OCI-LY7 (cell line): ENCODE measurements around the gene TRAPPC12. TPM values are rescaled to one million over a fixed set of nuclear protein-coding genes. Genes with fewer than 3 reads are reported as not detected.

Experiments
- BruUV-seq: library from RNA; stranded (reverse); fragments of 400-500 nt; replicated peaks from 2 replicates; lab custom pipeline; 2021; lab: Mats Ljungman, UMichigan
- CTCF ChIA-PET: fragments of 300-600 bp; sonication (Branson Sonifier 250); formaldehyde crosslinking; loops from one replicate; lab custom pipeline; 2022; ENCODE audit warnings: antibody characterized with exemption; ENCODE audit not compliant: unreplicated experiment; lab: Charles Lee
- POLR2A ChIA-PET: fragments of 300-600 bp; sonication (Branson Sonifier 250); formaldehyde crosslinking; loops from one replicate; lab custom pipeline; 2022; ENCODE audit warnings: antibody characterized with exemption; lab: Charles Lee
- DNase-seq: peaks from one replicate; pipeline ENCODE4 v3.0.0-alpha.2; 2015; ENCODE audit warnings: low spot score
- H2AFZ ChIP-seq: fragments of 200-600 bp; sonication (generic), shearing (Covaris generic); 2 replicates; pipeline ENCODE4 v1.6.1; 2014; ENCODE audit warnings: mild to moderate bottlenecking, antibody characterized with exemption, low read length, moderate library complexity
- H3K27ac ChIP-seq: fragments of 200-600 bp; sonication (generic); 2 replicates; pipeline ENCODE4 v1.5.1; 2014; ENCODE audit warnings: mixed run types, low read depth, mild to moderate bottlenecking, moderate library complexity, low read length, inconsistent platforms; ENCODE audit not compliant: poor library complexity, severe bottlenecking
- H3K36me3 ChIP-seq: fragments of 200-600 bp; sonication (generic); 2 replicates; pipeline ENCODE4 v1.6.1; 2014; ENCODE audit warnings: mild to moderate bottlenecking, antibody characterized with exemption, low read length, moderate library complexity, mixed read lengths; ENCODE audit not compliant: insufficient read depth
- H3K4me1 ChIP-seq: fragments of 200-600 bp; sonication (generic); 2 replicates; pipeline ENCODE4 v1.5.1; 2014; ENCODE audit warnings: mild to moderate bottlenecking, low read length; ENCODE audit not compliant: insufficient read depth, poor library complexity, severe bottlenecking
- H3K4me2 ChIP-seq: fragments of 200-600 bp; sonication (generic); 2 replicates; pipeline ENCODE4 v1.6.1; 2014; ENCODE audit warnings: mild to moderate bottlenecking, low read length
- H3K4me3 ChIP-seq: fragments of 200-600 bp; sonication (generic); 2 replicates; pipeline ENCODE4 v1.5.1; 2014; ENCODE audit warnings: mild to moderate bottlenecking, low read depth, low read length; ENCODE audit not compliant: poor library complexity, severe bottlenecking
- H3K79me2 ChIP-seq: fragments of 200-600 bp; sonication (generic); 2 replicates; pipeline ENCODE4 v1.6.1; 2016; ENCODE audit warnings: low read depth, mild to moderate bottlenecking, low read length, moderate library complexity, mixed read lengths; ENCODE audit not compliant: insufficient read depth
- H3K9me2 ChIP-seq: fragments of 200-600 bp; sonication (generic); 2 replicates; pipeline ENCODE4 v1.6.1; 2016; ENCODE audit warnings: mild to moderate bottlenecking, low read length, mixed read lengths; ENCODE audit not compliant: insufficient read depth
- H3K9me3 ChIP-seq: fragments of 200-600 bp; sonication (generic); 2 replicates; pipeline ENCODE4 v1.6.1; 2014; ENCODE audit warnings: mild to moderate bottlenecking, mixed run types, low read length, mixed read lengths
- H4K20me1 ChIP-seq: fragments of 200-600 bp; sonication (generic); 2 replicates; pipeline ENCODE4 v1.6.1; 2014; ENCODE audit warnings: mild to moderate bottlenecking, antibody characterized with exemption, low read length, moderate library complexity, mixed read lengths; ENCODE audit not compliant: insufficient read depth
- EZH2phosphoT487 ChIP-seq: fragments of 200-600 bp; sonication (generic); IDR thresholded peaks from 2 replicates; pipeline ENCODE4 v1.6.1; 2018; ENCODE audit warnings: low read depth, borderline replicate concordance, mild to moderate bottlenecking, mixed run types, antibody characterized with exemption, low read length, moderate library complexity, mixed read lengths
- intact Hi-C: fragments of 100-400 bp; cut with micrococcal nuclease; formaldehyde crosslinking; loops from one replicate; pipeline ENCODE4 v1.10.0; 2022; ENCODE audit not compliant: unreplicated experiment
- total RNA-seq, 2 experiments: library from RNA; depleted of rRNA in 1 of 2; stranded (reverse); fragments of >200 nt in 1 of 2; shearing (Covaris generic) in 1 of 2; gene quantifications; 2 replicates each; pipeline ENCODE4 v1.2.3, GENCODE V29; 2014 to 2022
- TF ChIP-seq, protein P1 (sequence below): fragments of 200-600 bp; sonication (generic); conservative IDR thresholded peaks from 2 replicates; pipeline ENCODE4 v1.5.1; 2014; ENCODE audit warnings: mild to moderate bottlenecking, antibody characterized with exemption, low read length, moderate library complexity, mixed read lengths

The TRAPPC12 gene
- total RNA-seq, 2 experiments from 2014 or later = 85.2 to 91.6 TPM

DNA sequence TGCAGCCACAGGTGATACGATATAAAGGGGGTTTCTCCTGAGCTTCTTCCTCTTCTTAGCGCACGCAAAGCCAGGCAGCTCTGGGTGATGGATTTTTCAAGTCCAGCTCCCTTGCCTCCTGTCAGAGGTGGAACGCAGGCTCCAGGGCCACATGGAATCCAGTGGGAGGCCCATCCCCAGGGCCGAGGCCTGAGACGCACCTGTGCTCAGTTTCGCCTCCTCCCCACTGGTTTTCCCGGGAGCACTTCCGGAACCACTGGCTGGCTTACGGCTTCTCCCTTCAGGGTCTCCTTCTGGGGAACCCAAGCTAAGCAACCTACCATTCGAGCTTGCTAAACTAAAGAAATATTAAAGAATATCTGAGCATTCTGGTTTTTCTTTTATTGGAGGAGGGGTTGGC lies 63.6 kb downstream of the TRAPPC12 start:
- no TSS peak for BruUV-seq
- H4K20me1 ChIP-seq = no peaks in the 10 kb centered on the region
- H3K9me3 ChIP-seq = no peaks in the 10 kb centered on the region
- intact Hi-C loops = no loop called here
- H3K27ac ChIP-seq = no peak overlapping the region
- no peak for TF ChIP-seq EZH2phosphoT487
- TF ChIP-seq, protein P1, sequence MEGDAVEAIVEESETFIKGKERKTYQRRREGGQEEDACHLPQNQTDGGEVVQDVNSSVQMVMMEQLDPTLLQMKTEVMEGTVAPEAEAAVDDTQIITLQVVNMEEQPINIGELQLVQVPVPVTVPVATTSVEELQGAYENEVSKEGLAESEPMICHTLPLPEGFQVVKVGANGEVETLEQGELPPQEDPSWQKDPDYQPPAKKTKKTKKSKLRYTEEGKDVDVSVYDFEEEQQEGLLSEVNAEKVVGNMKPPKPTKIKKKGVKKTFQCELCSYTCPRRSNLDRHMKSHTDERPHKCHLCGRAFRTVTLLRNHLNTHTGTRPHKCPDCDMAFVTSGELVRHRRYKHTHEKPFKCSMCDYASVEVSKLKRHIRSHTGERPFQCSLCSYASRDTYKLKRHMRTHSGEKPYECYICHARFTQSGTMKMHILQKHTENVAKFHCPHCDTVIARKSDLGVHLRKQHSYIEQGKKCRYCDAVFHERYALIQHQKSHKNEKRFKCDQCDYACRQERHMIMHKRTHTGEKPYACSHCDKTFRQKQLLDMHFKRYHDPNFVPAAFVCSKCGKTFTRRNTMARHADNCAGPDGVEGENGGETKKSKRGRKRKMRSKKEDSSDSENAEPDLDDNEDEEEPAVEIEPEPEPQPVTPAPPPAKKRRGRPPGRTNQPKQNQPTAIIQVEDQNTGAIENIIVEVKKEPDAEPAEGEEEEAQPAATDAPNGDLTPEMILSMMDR = no peak
- peaks cover 45% of the 10 kb centered on the region for H3K36me3 ChIP-seq
- no peak overlapping the region for H3K4me2 ChIP-seq
- no peak overlapping the region for H3K4me3 ChIP-seq
- POLR2A ChIA-PET = interaction anchor here (0.6 to 2.5 kb wide), 4 partner anchors 9 to 18 kb away, joined by 3 to 9 read pairs (median 4); no protein-coding TSS in a partner anchor
- DNase-seq = no peak
- no peaks in the 10 kb centered on the region for H3K79me2 ChIP-seq
- no peaks in the 10 kb centered on the region for H3K4me1 ChIP-seq
- CTCF ChIA-PET = interaction anchor here (0.6 kb wide), 1 partner anchor 23 kb away, joined by 4 read pairs; no protein-coding TSS in a partner anchor
- H3K9me2 ChIP-seq = no peaks in the 10 kb centered on the region
- no peak overlapping the region for H2AFZ ChIP-seq

DNA sequence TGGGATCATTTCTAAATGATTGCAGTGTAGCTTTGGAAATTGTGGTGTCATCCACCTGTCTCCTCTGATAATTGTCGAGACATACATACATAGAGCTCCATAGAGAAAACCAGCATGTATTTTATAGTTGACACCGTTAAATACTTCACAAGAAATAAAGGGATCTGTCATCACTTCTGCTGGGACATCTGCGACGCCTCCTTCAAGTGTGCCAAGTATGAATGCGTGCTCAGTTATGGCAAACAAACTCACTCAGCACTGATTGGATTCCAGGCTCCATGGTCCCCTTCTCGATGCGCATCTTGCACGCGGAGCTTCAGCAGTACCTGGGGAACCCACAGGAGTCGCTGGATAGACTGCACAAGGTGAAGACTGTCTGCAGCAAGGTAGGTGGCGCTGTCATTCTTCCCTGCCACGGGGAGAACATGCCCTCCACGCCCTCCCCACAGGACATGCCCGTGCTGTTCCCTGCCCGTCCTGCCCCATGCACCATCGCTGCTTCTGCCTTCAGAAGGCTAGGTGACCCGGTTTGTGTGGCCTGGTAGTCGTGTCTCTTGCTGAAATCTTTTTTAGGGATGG lies 64.1 kb downstream of the TRAPPC12 start:
- H4K20me1 ChIP-seq = no peaks in the 10 kb centered on the region
- no peaks in the 10 kb centered on the region for H3K79me2 ChIP-seq
- H3K9me3 ChIP-seq = no peaks in the 10 kb centered on the region
- no peak overlapping the region for H3K4me3 ChIP-seq
- ChIA-PET CTCF (no interaction called here), POLR2A (interaction anchor here (1.2 to 2.5 kb wide), 2 partner anchors 15 kb away, joined by 3 to 9 read pairs; no protein-coding TSS in a partner anchor)
- no peak overlapping the region for H3K27ac ChIP-seq
- intact Hi-C loops = no loop called here
- no TSS peak for BruUV-seq
- peaks cover 45% of the 10 kb centered on the region for H3K36me3 ChIP-seq
- no peak overlapping the region for H3K4me2 ChIP-seq
- no peaks in the 10 kb centered on the region for H3K9me2 ChIP-seq
- TF ChIP-seq, protein P1 = peak; percentile 32; the same call in 1 of the 2 replicates
- no peak for TF ChIP-seq EZH2phosphoT487
- no peak overlapping the region for H2AFZ ChIP-seq
- no peaks in the 10 kb centered on the region for H3K4me1 ChIP-seq
- DNase-seq = peak; percentile 8

GRCh38 chr2:3445891-3446290 lies 66.4 kb downstream of the TRAPPC12 start:
- H3K79me2 ChIP-seq = no peaks in the 10 kb centered on the region
- POLR2A ChIA-PET = no interaction called here
- TF ChIP-seq, protein P1 = no peak
- TF ChIP-seq EZH2phosphoT487 = no peak
- no peaks in the 10 kb centered on the region for H3K4me1 ChIP-seq
- no peak overlapping the region for H3K27ac ChIP-seq
- H2AFZ ChIP-seq = no peak overlapping the region
- H3K9me3 ChIP-seq = no peaks in the 10 kb centered on the region
- peaks cover 50% of the 10 kb centered on the region for H3K36me3 ChIP-seq
- no peaks in the 10 kb centered on the region for H3K9me2 ChIP-seq
- CTCF ChIA-PET = no interaction called here
- intact Hi-C loops = no loop called here
- no TSS peak for BruUV-seq
- no peak for DNase-seq
- no peak overlapping the region for H3K4me3 ChIP-seq
- H3K4me2 ChIP-seq = no peak overlapping the region
- no peaks in the 10 kb centered on the region for H4K20me1 ChIP-seq
